ENCODE data around the gene KDF1. TPM values are rescaled to one million over a fixed set of nuclear protein-coding genes. Genes with fewer than 3 reads are reported as not detected.

KDF1 gene
- total RNA-seq, 2 donors from 2014 or later: 14.0 to 42.8 TPM

GRCh38 chr1:27005648-27006496 lies 45.6 kb upstream of the KDF1 start:
- Histone ChIP-seq H3K4me1 (replicated peaks) (peaks cover 14% of the 10 kb centered on the region), H3K4me3 (no peak overlapping the region), H3K36me3 (no peaks in the 10 kb centered on the region), H3K27ac (no peak overlapping the region), H3K27me3 (replicated peaks; ENCODE audit: insufficient read depth) (no peaks in the 10 kb centered on the region), H3K9me3 (no peaks in the 10 kb centered on the region)
- no peak for DNase-seq (ENCODE audit: low spot score)
- intact Hi-C loops (cut with DNase I): no loop called here
- TF ChIP-seq CTCF (IDR thresholded peaks at IDR 0.05) (no peak), POLR2AphosphoS5 (IDR thresholded peaks at IDR 0.05) (no peak), POLR2A (IDR thresholded peaks at IDR 0.05) (no peak)
- 91% methylated on average over 48 of the region's 48 CpGs for WGBS

GRCh38 chr1:27005166-27005530 lies 44.9 kb upstream of the KDF1 start:
- Histone ChIP-seq H3K4me1 (replicated peaks) (peaks cover 15% of the 10 kb centered on the region), H3K27me3 (replicated peaks; ENCODE audit: insufficient read depth) (no peaks in the 10 kb centered on the region), H3K36me3 (no peaks in the 10 kb centered on the region), H3K27ac (no peak overlapping the region), H3K9me3 (no peaks in the 10 kb centered on the region), H3K4me3 (no peak overlapping the region)
- 78% methylated on average over 3 of the region's 3 CpGs for WGBS
- no peak for DNase-seq (ENCODE audit: low spot score)
- intact Hi-C loops (cut with DNase I): no loop called here
- TF ChIP-seq POLR2AphosphoS5 (IDR thresholded peaks at IDR 0.05): no peak
- no peak for TF ChIP-seq POLR2A (IDR thresholded peaks at IDR 0.05)
- no peak for TF ChIP-seq CTCF (IDR thresholded peaks at IDR 0.05)

- Histone ChIP-seq H3K9me3 (no peaks in the 10 kb centered on the region), H3K36me3 (no peaks in the 10 kb centered on the region), H3K4me3 (no peak overlapping the region), H3K4me1 (replicated peaks) (peaks cover 9% of the 10 kb centered on the region), H3K27me3 (replicated peaks; ENCODE audit: insufficient read depth) (no peaks in the 10 kb centered on the region), H3K27ac (no peak overlapping the region)
- no peak for DNase-seq (ENCODE audit: low spot score)
- TF ChIP-seq POLR2A (IDR thresholded peaks at IDR 0.05): no peak
- no peak for TF ChIP-seq CTCF (IDR thresholded peaks at IDR 0.05)
- no peak for TF ChIP-seq POLR2AphosphoS5 (IDR thresholded peaks at IDR 0.05)
- 49% methylated on average over 10 of the region's 10 CpGs for WGBS
- intact Hi-C loops (cut with DNase I): no loop called here
Measured at GRCh38 chr1:27004471-27005165, 44.4 kb upstream of the KDF1 start.

- H3K27ac ChIP-seq: no peak overlapping the region
- intact Hi-C loops (cut with DNase I): no loop called here
- H3K4me1 ChIP-seq (replicated peaks): peaks cover 8% of the 10 kb centered on the region
- H3K4me3 ChIP-seq: no peak overlapping the region
- TF ChIP-seq POLR2AphosphoS5 (IDR thresholded peaks at IDR 0.05) (no peak), CTCF (IDR thresholded peaks at IDR 0.05) (no peak), POLR2A (IDR thresholded peaks at IDR 0.05) (no peak)
- 80% methylated on average over 7 of the region's 7 CpGs for WGBS
- DNase-seq (ENCODE audit: low spot score): no peak
- no peaks in the 10 kb centered on the region for H3K27me3 ChIP-seq (replicated peaks; ENCODE audit: insufficient read depth)
- no peaks in the 10 kb centered on the region for H3K9me3 ChIP-seq
- H3K36me3 ChIP-seq: no peaks in the 10 kb centered on the region
Measured at GRCh38 chr1:27003745-27004470, 43.6 kb upstream of the KDF1 start.
